HL-60 (cell line): ENCODE measurements around the gene MAP2K3.

Source experiments
- DNase-seq, 2 experiments: peaks; one replicate each; pipeline ENCODE4 v3.0.0-alpha.2; 2010 to 2020; ENCODE audit warnings: low read depth in 1 of 2, low spot score in 1 of 2
- H3K27ac ChIP-seq: fragments of 250-450 bp; sonication (Bioruptor Pico); replicated peaks from 2 replicates; pipeline ENCODE4 v1.5.1; 2020; ENCODE audit warnings: mild to moderate bottlenecking, moderate library complexity
- H3K27me3 ChIP-seq: fragments of 250-450 bp; sonication (Bioruptor Pico); 2 replicates; pipeline ENCODE4 v1.5.1; 2021; ENCODE audit warnings: mild to moderate bottlenecking, moderate library complexity; ENCODE audit not compliant: insufficient read depth, poor library complexity, severe bottlenecking
- H3K4me3 ChIP-seq: replicated peaks from 2 replicates; pipeline ENCODE4 v1.5.1; 2011; ENCODE audit warnings: mild to moderate bottlenecking, control low read depth, low read length; ENCODE audit not compliant: insufficient read depth
- CTCF ChIP-seq: IDR thresholded peaks from one replicate; pipeline ENCODE4 v1.5.1; 2011; ENCODE audit warnings: low read length, control low read depth, inconsistent platforms; ENCODE audit not compliant: insufficient read depth
- GABPA ChIP-seq: IDR thresholded peaks from 2 replicates; pipeline ENCODE4 v1.6.1; 2012; ENCODE audit warnings: low read depth
- POLR2AphosphoS5 ChIP-seq: IDR thresholded peaks from 2 replicates; pipeline ENCODE4 v1.6.1; 2012; ENCODE audit warnings: low read depth
- REST ChIP-seq: IDR thresholded peaks from 2 replicates; pipeline ENCODE4 v1.6.1; 2012; ENCODE audit warnings: low read depth; ENCODE audit not compliant: insufficient replicate concordance
- SPI1 ChIP-seq: IDR thresholded peaks from 2 replicates; pipeline ENCODE4 v1.6.1; 2012; ENCODE audit warnings: low read depth, mild to moderate bottlenecking, borderline replicate concordance

MAP2K3 gene

GRCh38 chr17:21298056-21298982 lies 13.8 kb downstream of the MAP2K3 start:
- Histone ChIP-seq H3K27me3 (no peaks in the 10 kb centered on the region), H3K27ac (no peak overlapping the region), H3K4me3 (no peak overlapping the region)
- TF ChIP-seq GABPA (no peak), SPI1 (no peak), CTCF (no peak), POLR2AphosphoS5 (no peak), REST (no peak)
- no peak for DNase-seq

DNA sequence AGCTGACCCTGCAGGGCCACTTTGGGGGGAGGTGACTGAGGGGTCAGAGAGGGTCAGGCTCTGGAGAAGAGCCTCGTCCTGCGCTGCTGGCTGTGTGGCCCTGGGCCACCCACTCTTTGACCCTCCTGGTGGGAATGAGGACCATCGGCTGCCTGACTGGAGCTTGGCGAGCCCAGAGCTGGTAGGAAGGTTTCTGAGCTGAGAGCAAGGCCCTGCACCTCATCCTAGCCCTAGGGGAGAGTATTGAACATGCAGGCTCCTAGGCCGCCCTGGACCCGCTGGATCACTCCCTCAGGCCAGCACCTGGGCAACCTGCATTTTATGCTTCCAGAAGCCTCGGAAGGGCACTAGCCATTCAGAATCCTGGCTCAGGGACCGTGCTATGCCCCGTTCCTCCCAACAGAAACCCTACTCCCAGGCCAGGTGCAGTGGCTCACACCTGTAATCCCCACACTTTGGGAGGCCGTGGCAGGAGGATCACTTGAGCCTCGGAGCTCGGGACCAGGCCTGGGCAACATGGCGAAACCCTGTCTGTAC lies 14.5 kb downstream of the MAP2K3 start:
- TF ChIP-seq POLR2AphosphoS5 (no peak), CTCF (no peak), SPI1 (no peak), REST (no peak), GABPA (no peak)
- no peak for DNase-seq
- Histone ChIP-seq H3K27me3 (no peaks in the 10 kb centered on the region), H3K4me3 (no peak overlapping the region), H3K27ac (no peak overlapping the region)

- DNase-seq: no peak
- TF ChIP-seq REST (no peak), POLR2AphosphoS5 (0 out of 2 replicates have a peak, but pooled peaks have one; percentile 8), GABPA (no peak), CTCF (no peak), SPI1 (no peak)
- Histone ChIP-seq H3K4me3 (no peak overlapping the region), H3K27me3 (no peaks in the 10 kb centered on the region), H3K27ac (no peak overlapping the region)
Observed at GRCh38 chr17:21299981-21300600, 15.6 kb downstream of the MAP2K3 start.
